Stimulated activated CD4-positive, alpha-beta T cell treated with anti-CD3 and anti-CD28 coated beads, TNF-alpha, amount 100 ng/mL, for 48 hours (primary cell): ENCODE results near the gene NLGN1.

ENCODE experiments used
- DNase-seq, 3 donors: peaks; one replicate each; pipeline ENCODE4 v3.0.0-alpha.2; 2020; ENCODE audit warnings: low read depth in 3 of 3

Gene NLGN1

DNA sequence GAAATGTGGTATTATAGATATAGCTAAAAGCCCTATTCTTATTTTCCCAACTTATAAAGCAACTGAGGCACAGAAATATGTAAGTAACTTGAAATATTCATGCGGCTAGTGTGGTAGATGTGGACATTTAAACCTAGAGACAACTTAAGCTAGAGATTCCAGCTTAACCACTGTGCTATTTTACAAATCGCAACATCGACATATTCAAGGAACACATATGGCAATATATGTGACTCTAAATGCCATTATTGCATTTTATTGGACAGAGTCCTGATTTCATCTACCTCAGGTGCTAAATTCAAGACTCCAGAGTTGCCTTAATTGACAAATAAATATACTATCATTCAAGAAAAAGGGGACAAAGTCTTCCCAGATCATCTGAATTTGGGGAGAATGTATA is 442.3 kb downstream of the NLGN1 start:
- DNase-seq = no peak

DNA sequence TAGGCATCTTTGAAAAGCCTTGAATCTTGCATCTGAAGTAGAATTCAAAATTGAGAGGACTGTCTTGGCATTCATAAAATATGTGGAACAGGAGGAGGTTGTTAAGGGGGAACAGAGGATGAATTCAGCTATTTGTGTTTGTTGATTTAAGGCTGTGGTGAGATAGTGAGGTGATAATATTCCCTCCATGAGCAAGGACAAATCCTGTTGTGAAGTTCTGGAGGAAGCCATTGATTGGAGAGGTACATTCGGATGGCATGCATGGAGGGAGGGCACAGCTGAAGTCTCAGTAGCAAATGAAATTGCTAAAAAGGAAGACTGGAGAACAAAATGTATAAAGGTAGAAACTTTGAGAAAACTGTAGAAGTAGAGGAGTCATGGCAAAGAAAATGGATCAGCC is 443.8 kb downstream of the NLGN1 start:
- no peak for DNase-seq

DNA sequence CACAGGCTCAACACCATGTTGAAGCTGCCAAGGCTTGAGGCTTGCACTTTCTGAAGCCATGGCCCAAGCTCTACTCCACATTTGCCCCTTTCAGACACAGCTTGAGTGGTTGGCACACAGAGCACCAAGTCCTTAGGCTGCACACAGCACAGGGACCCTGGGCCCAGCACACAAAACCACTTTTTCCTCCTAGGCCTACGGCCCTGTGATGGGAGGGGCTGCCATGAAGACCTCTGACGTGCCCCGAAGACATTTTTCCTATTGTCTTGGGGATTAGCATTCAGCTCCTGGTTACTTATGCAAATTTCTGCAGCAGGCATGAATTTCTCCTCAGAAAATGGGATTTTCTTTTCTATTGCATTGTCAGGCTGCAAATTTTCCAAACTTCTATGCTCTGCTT is 445.5 kb downstream of the NLGN1 start:
- DNase-seq = no peak

DNA sequence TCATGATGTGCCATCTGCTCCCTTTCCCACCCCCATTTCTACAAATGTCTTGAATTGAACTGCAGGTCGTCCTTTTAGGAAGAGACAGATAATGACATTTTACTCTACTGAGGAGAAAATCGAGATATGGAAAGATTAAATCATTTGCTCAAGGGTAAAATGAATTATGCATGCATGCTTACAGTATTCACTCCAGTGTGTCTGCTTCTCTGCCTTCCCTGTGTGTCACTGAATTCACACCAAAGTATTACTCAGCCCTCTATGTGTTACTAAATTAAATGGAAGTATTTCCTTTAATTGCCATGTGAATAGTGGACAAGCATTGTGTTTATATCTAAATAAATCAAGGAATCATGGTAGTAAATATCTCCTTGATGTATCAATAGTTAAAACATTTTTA is 449.0 kb downstream of the NLGN1 start:
- DNase-seq = no peak

DNA sequence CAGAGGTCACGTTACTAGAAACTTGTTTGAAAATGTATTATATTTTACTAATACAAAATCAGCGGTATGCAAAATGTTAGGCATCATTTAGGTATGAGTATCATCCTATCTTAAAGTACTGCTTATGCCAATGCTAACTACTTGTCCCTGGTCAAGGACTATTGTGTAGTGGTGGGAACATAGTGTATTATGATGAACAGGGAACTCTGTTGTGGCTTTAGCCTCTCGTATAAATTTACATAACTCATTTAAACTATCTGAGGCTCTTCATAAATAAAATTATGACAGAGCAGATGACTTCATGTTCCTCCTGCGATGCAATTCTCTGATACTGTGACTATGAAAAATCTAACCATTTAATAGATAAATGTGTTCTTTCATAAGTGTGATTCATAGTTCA is 451.9 kb downstream of the NLGN1 start:
- no peak for DNase-seq

DNA sequence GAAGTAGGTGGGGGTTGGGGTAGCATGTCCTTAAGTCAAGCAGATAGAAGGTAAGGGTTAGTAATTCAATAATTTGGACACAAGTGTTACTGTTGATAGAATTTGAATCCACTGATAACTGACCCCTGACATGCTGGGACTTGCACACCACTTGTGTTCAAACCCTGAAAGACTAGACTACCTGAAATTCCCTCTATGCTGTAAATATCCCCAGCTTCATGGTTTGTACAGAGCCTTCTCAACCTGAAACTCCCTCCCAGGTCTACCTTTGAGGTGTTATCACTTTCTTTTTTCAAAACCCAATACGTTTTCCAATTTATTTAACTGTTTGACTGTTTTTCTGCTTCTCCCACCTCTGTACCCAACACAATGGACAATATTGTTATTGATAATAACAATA is 459.6 kb downstream of the NLGN1 start:
- DNase-seq = no peak

DNA sequence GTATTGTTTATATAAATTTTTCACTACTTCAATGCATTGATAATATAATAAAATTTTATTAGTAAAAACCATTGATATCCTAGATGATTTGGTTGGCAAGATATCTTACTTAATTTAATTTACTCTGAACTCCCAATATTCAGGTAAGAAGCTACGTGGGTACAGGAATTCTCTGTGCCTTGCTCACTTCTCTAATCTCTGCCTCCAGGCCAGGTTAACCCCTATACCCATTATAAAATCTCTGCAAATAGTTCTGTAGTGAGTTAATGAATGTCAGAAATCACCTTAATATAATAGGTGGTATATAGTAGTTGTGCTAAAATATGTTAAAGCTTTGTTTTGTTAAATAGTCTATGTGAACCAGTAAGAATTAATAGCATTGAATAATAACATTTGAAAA is 465.2 kb downstream of the NLGN1 start:
- no peak for DNase-seq

DNA sequence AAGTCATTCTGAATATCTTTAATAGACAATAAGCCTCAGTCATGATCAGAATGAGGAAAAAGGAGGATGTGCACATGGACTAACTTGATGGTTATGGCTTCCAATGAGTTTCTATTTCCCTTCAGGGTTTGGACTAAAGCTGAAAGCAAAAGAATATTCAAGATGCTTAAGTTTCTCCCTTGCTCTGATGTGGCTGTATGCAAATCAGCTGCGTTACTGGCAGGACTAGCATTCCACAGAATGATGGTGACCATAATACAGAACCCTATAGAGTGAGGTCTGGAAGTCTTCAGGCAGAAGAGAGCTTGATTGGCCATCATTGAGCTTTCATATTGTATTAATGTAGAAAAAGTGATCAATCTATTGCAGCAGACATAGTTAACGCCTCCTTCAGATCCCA is 466.0 kb downstream of the NLGN1 start:
- DNase-seq = no peak

DNA sequence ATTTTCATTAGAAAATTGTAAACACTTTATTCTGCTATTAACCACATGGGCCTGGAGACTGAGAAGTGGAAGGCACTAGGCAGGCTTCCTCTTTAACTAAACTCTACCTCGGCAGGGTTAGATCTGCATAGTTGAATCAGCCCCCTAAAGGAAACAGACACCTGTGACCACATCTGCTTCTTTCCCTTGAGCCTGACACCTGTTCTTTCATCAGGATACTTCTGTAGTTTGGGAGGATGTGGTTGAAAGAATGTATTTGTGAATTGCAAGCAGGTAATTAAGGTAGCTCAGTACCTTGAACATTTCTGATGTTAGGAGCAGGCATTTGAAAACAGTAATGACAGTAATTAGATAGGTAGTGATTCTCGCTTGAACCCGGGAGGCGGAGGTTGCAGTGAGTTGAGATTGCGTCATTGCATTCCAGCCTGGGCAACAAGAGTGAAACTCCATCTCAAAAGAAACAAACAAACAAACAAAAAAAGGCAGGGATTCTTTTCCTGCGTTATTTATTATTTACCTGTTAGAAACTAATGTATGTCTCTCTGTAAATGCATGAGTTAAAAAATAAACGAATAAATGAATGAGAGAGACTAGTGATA is 468.5 kb downstream of the NLGN1 start:
- DNase-seq = no peak

DNA sequence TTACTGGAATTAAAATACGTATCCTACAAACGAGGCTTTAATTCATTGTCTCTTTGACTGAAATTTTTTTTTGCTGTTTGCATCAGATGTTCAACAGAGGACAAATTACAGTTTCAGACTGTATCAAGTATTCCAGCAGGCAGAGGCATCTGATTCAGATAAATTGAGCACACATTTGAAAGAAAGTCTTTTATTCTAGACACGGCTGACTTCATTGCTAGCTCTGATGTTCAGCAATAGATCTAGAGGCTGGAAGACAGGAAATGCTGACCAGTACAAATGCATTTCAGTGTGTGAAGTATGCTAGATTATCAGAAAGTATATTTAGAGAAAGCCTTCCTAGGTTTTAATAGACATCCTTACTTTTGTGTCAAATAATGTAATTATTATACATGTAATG is 472.2 kb downstream of the NLGN1 start:
- DNase-seq = no peak

DNA sequence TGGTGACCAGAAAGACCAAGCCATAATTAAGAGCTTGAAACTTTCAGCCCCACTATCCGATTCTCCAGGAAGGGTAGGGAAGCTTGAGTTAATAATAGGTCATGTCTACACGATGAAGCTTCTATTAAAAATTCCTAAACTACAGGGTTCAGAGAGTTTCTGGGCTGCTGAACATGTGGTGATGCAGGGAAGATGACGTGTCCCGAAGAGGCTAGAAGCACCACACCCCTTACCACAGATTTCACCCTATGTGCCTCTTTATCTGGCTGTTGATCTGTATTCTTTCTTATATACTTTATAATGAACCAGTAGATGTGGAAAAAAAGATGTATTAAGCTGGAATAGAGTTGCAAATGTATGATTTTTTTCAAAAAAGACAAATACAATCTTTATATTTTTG is 473.4 kb downstream of the NLGN1 start:
- no peak for DNase-seq

DNA sequence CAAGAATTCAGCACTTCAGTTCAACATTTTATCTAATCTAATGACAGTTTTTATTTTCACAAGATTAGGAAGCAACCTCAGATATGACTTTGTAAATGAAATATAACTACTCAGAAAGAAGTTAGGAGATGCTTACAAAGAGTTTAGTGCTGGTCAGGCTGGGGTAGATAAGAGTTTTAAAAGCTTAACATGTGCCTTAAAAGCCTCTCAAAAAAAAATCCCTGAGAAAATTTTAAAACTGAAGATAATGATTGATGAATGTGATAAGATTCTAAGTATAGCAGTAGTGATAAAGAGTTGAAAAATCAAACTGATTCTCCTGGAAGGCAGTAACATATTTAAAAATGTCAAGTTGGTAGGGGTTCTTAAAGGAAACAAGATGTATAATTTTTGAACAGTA is 478.2 kb downstream of the NLGN1 start:
- DNase-seq = no peak

DNA sequence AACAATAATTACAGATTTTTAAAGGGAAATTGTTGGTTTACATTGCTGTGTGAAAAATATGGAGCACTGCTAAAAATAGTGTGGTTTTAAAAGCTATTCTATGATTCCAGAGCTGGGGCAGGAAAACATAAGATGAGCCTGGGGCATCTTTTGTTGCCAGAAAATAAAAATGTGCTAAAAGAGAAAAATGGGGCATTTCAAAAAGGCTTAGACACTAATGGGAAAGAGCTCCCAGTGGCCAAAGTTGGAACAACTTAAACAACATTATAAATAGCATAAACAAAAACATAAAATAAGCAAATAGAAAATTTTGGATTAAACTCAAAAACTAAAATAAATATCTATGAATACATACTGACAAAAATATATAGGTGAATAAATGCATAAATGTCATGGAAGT is 478.9 kb downstream of the NLGN1 start:
- DNase-seq = no peak

DNA sequence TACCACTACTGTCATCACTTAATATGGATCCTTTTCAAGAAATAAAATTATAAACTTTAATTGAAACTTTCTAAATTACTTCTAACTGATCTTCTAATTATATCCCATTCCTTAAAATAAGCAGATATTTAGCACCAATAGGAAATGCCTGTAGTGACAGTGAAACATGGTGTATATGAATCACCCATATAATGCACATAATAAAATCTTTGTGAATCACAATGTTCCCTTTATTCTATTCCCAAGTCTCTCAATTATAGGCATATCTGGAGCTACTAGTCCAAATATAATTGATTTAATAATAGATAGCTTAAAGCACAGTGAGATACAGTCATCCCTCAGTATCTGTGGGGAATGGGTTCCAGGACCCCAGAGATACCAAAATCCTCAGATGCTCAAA is 490.3 kb downstream of the NLGN1 start:
- DNase-seq = no peak

DNA sequence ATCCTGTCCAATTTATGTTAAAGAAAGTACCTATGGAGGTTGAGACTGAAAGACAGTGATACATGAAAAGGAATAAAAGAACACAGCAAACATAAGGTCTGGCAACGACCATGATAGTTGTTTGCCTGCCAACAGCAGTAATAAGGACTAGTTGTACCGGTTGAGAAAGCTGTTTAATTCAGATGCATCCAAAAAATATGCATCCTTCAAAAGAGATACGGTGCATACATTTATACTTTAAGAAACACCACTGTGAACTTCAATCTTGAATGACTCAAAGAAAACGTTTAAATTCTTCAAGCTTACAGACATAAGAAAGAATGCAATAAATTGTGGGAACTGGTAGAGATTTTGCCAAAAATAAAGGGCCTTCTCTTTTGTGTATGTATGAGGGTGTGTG is 492.1 kb downstream of the NLGN1 start:
- no peak for DNase-seq

DNA sequence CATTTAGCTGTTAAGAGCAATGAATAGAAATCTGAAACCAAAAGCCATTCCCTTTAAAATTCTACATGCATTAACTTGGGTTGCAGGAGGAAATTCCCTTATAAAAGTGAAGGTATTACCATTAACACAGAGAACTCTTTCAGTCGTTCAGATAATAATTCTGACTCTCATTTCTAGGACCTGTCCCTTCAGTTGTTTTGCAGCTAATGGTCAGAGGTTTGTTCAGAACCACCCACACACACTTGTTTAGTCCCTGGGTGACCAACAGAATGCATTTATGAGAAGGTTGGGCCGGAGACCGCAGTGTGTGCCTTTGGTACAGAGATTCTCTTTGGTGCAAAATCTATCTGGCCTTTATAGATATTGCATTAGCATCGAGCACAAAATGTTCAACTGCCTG is 492.5 kb downstream of the NLGN1 start:
- DNase-seq = no peak

DNA sequence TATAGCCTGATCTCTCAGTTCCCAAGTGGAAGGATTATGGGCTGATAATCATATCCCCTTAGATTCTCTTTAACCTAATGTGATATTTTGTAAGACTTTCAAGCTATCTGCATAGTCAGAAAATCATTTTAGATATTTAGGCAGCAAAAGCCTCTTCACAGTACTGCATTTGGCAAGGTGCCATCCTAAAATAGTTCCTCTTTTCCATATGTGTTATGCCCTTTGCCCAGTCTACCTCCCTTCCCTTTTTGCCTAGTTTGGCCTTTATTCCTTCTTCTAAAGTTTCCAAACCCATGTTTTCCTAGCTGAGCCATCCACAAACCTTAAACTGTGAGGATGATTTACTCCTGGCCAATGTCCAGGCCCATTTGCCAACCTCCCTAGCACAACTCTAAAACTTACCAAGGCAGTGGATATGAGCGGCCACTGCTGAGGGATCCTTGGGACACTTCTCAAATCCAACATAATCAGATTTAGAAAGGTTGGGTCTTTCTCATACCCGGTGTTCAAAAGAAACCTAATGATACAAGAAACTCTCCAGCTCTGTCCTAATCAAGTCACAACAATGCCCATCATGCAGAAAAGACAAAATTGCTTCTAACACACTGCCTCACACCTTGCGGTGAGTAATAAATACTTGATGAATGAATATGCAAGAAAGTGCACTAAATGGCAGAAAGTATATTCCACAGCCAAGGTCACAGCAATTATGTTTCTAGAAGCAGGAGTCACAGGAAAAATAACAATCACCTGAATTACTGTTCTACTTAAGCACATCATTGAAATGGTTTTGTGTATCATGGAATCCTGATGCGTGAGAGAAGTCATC is 493.9 kb downstream of the NLGN1 start:
- no peak for DNase-seq

DNA sequence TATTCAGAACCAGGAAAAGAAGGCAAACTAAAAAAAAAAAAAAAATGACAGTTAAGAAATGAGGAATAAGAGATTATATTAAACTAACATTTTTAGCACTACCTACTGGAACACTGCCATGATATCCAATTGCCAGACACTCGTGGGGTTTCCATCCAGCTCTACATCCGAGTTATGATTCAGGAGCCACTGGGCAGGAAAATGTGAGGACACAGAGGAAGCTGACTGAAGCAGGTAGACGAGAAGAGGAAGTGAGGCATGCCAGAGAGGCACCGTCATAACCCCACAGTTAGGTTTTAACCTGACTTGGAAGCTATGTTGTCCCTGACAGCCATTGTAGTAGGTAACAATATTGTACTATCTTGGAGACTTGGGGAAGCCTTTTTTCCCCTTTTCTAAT is 495.0 kb downstream of the NLGN1 start:
- DNase-seq = no peak

DNA sequence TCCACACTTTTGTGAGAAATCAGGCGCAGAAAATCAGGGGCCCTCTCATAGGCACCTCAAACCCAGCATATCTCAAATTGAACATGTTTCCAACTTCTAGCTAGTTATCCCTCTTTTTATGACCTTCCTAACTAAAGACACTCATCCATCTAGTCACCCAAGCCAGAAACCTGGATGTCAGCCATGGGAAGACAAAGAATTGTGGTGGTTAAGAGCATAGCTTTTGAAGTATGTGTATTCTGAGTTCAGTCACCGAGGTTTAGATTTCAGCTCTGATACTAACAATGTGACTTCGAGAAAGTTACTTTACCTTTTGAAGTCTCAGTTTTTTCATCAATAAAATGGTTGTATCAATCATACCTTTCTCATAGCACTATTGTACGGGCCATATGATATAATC is 495.5 kb downstream of the NLGN1 start:
- no peak for DNase-seq

DNA sequence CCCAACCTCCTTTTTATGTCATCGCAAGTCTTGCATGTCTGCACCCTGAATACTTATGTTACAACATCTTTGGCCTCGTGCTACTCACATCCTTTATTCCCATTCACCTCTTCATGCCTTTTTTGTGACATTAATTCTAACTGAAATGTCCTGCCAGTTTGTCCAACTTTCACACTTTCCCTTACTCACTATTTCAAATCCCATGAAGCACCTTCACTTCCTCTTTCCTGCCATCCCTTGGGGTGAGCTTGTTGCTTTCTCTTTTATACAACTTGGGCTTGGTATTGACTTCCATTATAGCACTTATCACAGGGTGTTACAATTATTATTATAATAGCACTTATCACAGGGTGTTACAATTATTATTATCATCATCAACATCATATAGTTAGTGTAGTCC is 496.3 kb downstream of the NLGN1 start:
- no peak for DNase-seq

DNA sequence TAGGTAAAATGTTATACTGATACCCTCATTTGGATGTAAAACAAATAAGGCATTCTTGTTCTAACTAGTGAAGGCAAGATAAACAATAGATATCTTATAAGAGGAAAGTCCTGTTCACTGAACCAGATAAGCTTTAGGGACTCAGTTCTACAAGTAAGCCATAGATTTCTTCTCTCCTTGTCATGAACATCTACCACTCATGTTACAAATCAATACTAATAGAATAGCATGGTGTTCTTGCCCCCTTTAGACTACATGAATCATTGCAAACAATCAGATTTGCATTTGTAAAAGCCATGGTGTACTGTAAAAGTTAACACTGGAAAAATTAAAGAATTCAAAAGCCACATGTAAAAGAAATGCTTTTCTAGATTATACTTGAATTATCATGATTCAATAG is 500.1 kb downstream of the NLGN1 start:
- no peak for DNase-seq

DNA sequence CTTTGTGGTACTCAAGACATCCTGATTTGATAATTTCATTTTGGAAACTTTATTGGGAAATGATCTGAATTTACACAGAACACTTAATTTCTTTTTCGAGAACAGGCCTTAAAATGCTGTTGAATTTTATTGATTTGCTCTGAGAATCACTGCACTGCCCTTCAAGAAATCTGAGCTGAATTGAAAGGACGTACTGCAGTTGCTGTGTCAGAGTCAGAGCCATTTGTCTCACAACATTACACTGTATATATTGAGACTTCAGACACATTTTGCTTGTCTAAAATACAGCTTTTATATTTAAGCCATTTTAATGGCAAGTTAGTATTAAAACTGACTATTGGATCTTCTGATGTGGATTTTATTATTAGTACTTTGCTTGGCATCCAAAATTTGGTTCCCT is 504.1 kb downstream of the NLGN1 start:
- DNase-seq = no peak

DNA sequence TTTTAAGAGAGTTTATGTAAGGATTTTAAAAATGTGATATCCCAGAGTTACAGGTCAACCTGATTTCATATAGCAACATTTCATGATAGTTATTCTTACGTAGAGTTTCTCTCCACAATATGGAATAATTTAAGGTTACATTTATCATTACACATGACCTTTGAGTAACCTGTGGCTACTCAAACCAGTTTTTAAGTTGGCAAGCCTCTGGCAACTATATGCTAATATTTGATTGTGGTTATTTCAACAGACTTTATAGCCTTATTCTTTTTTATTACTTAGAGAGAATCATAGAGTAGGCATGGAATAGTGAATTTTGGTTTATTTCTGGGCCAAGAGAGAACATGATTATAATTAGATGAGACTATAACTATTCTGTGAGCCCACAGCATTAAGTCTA is 504.9 kb downstream of the NLGN1 start:
- DNase-seq = no peak

DNA sequence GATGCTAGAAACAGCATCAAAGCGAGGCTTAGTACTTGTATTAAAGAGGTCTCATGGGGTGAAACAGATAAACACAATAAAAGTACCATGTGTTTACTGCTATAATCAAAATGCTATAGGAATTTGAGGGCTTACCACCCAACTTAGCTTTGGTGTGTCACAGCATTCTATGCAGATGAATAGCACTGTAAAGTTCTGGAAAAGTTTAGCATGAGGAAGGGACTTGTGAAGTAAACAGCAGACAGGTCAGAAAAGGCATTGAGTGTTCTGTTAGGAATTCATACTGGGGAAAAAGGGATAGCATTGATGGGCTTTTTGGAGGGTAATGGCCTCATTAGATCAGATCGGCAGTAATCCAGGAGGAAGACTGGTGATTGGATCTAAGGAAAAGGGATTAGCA is 505.3 kb downstream of the NLGN1 start:
- no peak for DNase-seq
